ENCODE results near the gene SLC45A3. TPM values are rescaled to one million over a fixed set of nuclear protein-coding genes. Genes with fewer than 3 reads are reported as not detected.
A peak's percentile ranks its signal among the peaks of the same experiment; 100 is the strongest.

The SLC45A3 gene
- polyA plus RNA-seq, 1 donor from 2014 or later = 0.53 TPM

DNA sequence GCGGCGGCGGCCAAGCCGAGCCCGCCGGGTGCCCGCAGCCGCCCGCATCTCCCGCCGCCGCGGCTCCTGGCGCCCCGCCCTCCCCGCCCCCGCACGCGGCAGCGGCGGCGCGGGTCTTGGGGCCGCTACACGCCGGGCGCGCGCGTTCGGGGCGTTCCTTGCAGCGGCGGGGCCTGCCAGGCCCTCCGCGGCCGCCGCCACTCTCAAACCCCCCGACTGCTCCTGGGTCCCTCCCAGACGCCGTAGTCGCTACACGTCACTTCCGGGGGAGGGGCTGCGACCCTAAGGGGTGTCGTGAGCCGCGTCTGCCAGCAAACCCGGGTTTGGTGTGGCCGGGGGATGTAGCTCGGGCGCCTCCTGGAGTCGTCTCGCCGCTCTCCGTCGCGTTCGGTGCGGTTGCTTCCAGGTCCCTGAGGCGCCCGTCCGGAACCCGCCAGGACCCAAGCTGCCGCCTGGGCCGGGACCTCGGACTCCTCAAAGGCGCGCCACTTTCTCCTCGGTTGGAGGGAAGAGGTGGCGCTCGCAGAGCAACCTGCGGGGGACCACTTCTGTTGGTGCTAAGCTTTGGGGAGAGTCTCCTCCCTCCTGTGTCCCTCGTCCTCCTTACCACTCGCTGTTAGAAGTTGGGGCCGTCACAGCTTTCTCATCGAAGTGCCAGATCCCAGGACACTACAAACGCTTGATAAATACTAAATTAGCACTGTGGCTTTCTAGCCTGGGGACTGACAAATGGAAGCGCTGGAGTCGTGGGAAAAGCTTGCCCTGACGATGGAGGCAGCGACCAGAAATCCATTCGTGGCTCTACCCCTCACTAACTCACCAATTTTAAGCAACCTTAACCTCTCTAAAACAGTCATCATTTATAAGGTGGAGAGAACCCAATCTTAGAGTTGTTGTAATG is 48.3 kb downstream of the SLC45A3 start, which contains the start of gene ELK4 (continued):
- TF ChIP-seq SMC3 (conservative IDR thresholded peaks at IDR 0.05; ENCODE audit: poor library complexity) = peak; percentile 87

- peak overlapping the region; percentile 69 for H3K4me2 ChIP-seq (ENCODE audit: low read length)
Measured at GRCh38 chr1:205631010-205631767, 49.1 kb downstream of the SLC45A3 start.

DNA sequence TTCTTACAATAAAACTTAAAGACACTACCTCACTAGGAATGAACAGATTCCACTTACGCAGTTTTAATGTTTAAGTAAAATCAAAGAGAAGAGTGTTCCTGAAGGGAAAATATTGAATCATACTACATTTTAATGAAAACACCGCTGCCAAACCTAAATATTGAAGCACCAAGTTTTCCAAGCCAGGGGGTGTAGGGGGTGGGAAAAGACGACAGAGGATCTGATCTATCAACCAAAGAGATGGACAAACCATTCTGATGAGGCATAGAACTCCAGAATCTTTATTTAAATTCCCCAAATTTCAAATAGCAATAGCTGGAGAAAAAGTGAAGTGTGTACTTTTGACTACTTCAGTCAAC is 49.7 kb downstream of the SLC45A3 start:
- Histone ChIP-seq H3K27me3 (ENCODE audit: insufficient read depth, low read depth, low read length) (no peaks in the 10 kb centered on the region), H3F3A (ENCODE audit: insufficient read depth, low read length, poor library complexity, severe bottlenecking) (no peaks in the 10 kb centered on the region), H3K4me2 (ENCODE audit: low read length) (peak overlapping the region; percentile 69), H3K4me3 (ENCODE audit: low read length) (peak overlapping the region; percentile 88), H3K9me3 (ENCODE audit: low read length) (no peaks in the 10 kb centered on the region), H2AFZ (ENCODE audit: low read depth, low read length) (peak overlapping the region; percentile 15), H4K20me1 (ENCODE audit: insufficient read depth) (no peaks in the 10 kb centered on the region), H3K79me2 (replicated peaks; ENCODE audit: insufficient read depth, low read length) (peaks cover 38% of the 10 kb centered on the region), H3K36me3 (ENCODE audit: insufficient read depth, low read length) (no peaks in the 10 kb centered on the region), H3K9me2 (ENCODE audit: insufficient read depth, low read length) (no peaks in the 10 kb centered on the region), H3K9ac (ENCODE audit: low read length) (peak overlapping the region; percentile 76), H3K27ac (ENCODE audit: low read length) (peak overlapping the region; percentile 69)
- TF ChIP-seq POLR2AphosphoS5 (IDR thresholded peaks at IDR 0.05) (no peak), SMC3 (conservative IDR thresholded peaks at IDR 0.05; ENCODE audit: poor library complexity) (no peak)
- TF ChIP-seq, protein P1, sequence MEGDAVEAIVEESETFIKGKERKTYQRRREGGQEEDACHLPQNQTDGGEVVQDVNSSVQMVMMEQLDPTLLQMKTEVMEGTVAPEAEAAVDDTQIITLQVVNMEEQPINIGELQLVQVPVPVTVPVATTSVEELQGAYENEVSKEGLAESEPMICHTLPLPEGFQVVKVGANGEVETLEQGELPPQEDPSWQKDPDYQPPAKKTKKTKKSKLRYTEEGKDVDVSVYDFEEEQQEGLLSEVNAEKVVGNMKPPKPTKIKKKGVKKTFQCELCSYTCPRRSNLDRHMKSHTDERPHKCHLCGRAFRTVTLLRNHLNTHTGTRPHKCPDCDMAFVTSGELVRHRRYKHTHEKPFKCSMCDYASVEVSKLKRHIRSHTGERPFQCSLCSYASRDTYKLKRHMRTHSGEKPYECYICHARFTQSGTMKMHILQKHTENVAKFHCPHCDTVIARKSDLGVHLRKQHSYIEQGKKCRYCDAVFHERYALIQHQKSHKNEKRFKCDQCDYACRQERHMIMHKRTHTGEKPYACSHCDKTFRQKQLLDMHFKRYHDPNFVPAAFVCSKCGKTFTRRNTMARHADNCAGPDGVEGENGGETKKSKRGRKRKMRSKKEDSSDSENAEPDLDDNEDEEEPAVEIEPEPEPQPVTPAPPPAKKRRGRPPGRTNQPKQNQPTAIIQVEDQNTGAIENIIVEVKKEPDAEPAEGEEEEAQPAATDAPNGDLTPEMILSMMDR (IDR thresholded peaks at IDR 0.05; ENCODE audit: poor library complexity, severe bottlenecking) = no peak

More at GRCh38 chr1:205631010-205631767, 49.1 kb downstream of the SLC45A3 start:
- TF ChIP-seq MXI1 (conservative IDR thresholded peaks at IDR 0.05; ENCODE audit: poor library complexity, severe bottlenecking) = peak; percentile 88
- TF ChIP-seq EZH2 (IDR thresholded peaks at IDR 0.05; ENCODE audit: borderline replicate concordance, insufficient read depth, low read length, poor library complexity, severe bottlenecking) = no peak
- Histone ChIP-seq H3K9me2 (ENCODE audit: insufficient read depth, low read length) (no peaks in the 10 kb centered on the region), H3K79me2 (replicated peaks; ENCODE audit: insufficient read depth, low read length) (peaks cover 34% of the 10 kb centered on the region), H3K27ac (ENCODE audit: low read length) (peak overlapping the region; percentile 69), H2AFZ (ENCODE audit: low read depth, low read length) (peak overlapping the region; percentile 15), H3F3A (ENCODE audit: insufficient read depth, low read length, poor library complexity, severe bottlenecking) (no peaks in the 10 kb centered on the region), H3K27me3 (ENCODE audit: insufficient read depth, low read depth, low read length) (no peaks in the 10 kb centered on the region), H3K9ac (ENCODE audit: low read length) (peak overlapping the region; percentile 76), H3K4me3 (ENCODE audit: low read length) (peak overlapping the region; percentile 88), H3K9me3 (ENCODE audit: low read length) (no peaks in the 10 kb centered on the region), H4K20me1 (ENCODE audit: insufficient read depth) (no peaks in the 10 kb centered on the region), H3K36me3 (ENCODE audit: insufficient read depth, low read length) (no peaks in the 10 kb centered on the region)

- Histone ChIP-seq H3K9ac (ENCODE audit: low read length) (peak overlapping the region; percentile 76), H3K4me3 (ENCODE audit: low read length) (peak overlapping the region; percentile 88), H3K4me2 (ENCODE audit: low read length) (peak overlapping the region; percentile 69), H3K27me3 (ENCODE audit: insufficient read depth, low read depth, low read length) (no peaks in the 10 kb centered on the region), H3K79me2 (replicated peaks; ENCODE audit: insufficient read depth, low read length) (peaks cover 38% of the 10 kb centered on the region), H4K20me1 (ENCODE audit: insufficient read depth) (no peaks in the 10 kb centered on the region), H3K9me3 (ENCODE audit: low read length) (no peaks in the 10 kb centered on the region), H3K9me2 (ENCODE audit: insufficient read depth, low read length) (no peaks in the 10 kb centered on the region), H3F3A (ENCODE audit: insufficient read depth, low read length, poor library complexity, severe bottlenecking) (no peaks in the 10 kb centered on the region), H3K27ac (ENCODE audit: low read length) (no peak overlapping the region), H3K36me3 (ENCODE audit: insufficient read depth, low read length) (no peaks in the 10 kb centered on the region), H2AFZ (ENCODE audit: low read depth, low read length) (no peak overlapping the region)
- TF ChIP-seq, protein P1 (IDR thresholded peaks at IDR 0.05; ENCODE audit: poor library complexity, severe bottlenecking) = no peak
- TF ChIP-seq EP300 (conservative IDR thresholded peaks at IDR 0.05; ENCODE audit: poor library complexity, severe bottlenecking) (no peak), TAF1 (IDR thresholded peaks at IDR 0.05; ENCODE audit: low read depth) (no peak), EZH2 (IDR thresholded peaks at IDR 0.05; ENCODE audit: borderline replicate concordance, insufficient read depth, low read length, poor library complexity, severe bottlenecking) (no peak), SMC3 (conservative IDR thresholded peaks at IDR 0.05; ENCODE audit: poor library complexity) (no peak)
- TF ChIP-seq, protein P2, sequence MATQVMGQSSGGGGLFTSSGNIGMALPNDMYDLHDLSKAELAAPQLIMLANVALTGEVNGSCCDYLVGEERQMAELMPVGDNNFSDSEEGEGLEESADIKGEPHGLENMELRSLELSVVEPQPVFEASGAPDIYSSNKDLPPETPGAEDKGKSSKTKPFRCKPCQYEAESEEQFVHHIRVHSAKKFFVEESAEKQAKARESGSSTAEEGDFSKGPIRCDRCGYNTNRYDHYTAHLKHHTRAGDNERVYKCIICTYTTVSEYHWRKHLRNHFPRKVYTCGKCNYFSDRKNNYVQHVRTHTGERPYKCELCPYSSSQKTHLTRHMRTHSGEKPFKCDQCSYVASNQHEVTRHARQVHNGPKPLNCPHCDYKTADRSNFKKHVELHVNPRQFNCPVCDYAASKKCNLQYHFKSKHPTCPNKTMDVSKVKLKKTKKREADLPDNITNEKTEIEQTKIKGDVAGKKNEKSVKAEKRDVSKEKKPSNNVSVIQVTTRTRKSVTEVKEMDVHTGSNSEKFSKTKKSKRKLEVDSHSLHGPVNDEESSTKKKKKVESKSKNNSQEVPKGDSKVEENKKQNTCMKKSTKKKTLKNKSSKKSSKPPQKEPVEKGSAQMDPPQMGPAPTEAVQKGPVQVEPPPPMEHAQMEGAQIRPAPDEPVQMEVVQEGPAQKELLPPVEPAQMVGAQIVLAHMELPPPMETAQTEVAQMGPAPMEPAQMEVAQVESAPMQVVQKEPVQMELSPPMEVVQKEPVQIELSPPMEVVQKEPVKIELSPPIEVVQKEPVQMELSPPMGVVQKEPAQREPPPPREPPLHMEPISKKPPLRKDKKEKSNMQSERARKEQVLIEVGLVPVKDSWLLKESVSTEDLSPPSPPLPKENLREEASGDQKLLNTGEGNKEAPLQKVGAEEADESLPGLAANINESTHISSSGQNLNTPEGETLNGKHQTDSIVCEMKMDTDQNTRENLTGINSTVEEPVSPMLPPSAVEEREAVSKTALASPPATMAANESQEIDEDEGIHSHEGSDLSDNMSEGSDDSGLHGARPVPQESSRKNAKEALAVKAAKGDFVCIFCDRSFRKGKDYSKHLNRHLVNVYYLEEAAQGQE (IDR thresholded peaks at IDR 0.05; ENCODE audit: borderline replicate concordance) = no peak
Measured at GRCh38 chr1:205630241-205630640, 50.1 kb downstream of the SLC45A3 start.
